Esophagus squamous epithelium (tissue), 4 donors: ENCODE measurements around the gene NETO2.

ENCODE experiments used
- CTCF ChIP-seq, 6 experiments: fragments of 450-650 bp in 4 of 6; fragments of 200-600 bp in 2 of 6; sonication (generic) in 2 of 6; IDR thresholded peaks; one replicate each; pipeline ENCODE4 v1.5.1; 2016 to 2019; ENCODE audit warnings: antibody characterized with exemption in 6 of 6, mild to moderate bottlenecking in 4 of 6, moderate library complexity in 4 of 6
- POLR2A ChIP-seq, 4 donors: fragments of 450-650 bp; IDR thresholded peaks; one replicate each; pipeline ENCODE4 v1.6.1; 2017; ENCODE audit warnings: antibody characterized with exemption in 4 of 4, mild to moderate bottlenecking in 4 of 4, moderate library complexity in 3 of 4

GRCh38 chr16:47053895-47054294, 89.8 kb downstream of the NETO2 start:
- TF ChIP-seq CTCF (IDR thresholded peaks at IDR 0.05), result no peak
- TF ChIP-seq POLR2A (IDR thresholded peaks at IDR 0.05), result no peak
